GM12878 (cell line): Measurements from ENCODE around the gene SLFN5.

Experiments used
- ASH2L ChIP-seq: fragments of 300-600, 200-600 bp; sonication (generic); IDR thresholded peaks from 2 replicates; pipeline ENCODE4 v1.6.1; 2017; ENCODE audit warnings: low read depth, mild to moderate bottlenecking, borderline replicate concordance
- CEBPB ChIP-seq, 2 experiments: fragments of 150-350 bp in 1 of 2; IDR thresholded peaks; 2 replicates each; pipeline ENCODE4 v1.6.1; 2012 to 2014; ENCODE audit warnings: low read depth in 2 of 2, low read length in 2 of 2, borderline replicate concordance in 1 of 2, inconsistent platforms in 1 of 2
- CHD1 ChIP-seq: IDR thresholded peaks from 2 replicates; pipeline ENCODE4 v1.6.1; 2012; ENCODE audit warnings: low read depth, low read length, improper control_type of control experiment
- CHD2 ChIP-seq: IDR thresholded peaks from 2 replicates; pipeline ENCODE4 v1.6.1; 2011; ENCODE audit warnings: low read depth, low read length, improper control_type of control experiment, borderline replicate concordance
- CTCF ChIP-seq, 3 experiments: IDR thresholded peaks in 2 of 3; conservative IDR thresholded peaks in 1 of 3; 2 replicates each; pipeline ENCODE4 v1.5.1; 2011; ENCODE audit warnings: low read depth in 3 of 3, low read length in 3 of 3, mild to moderate bottlenecking in 3 of 3, control low read depth in 2 of 3, moderate library complexity in 2 of 3, inconsistent platforms in 1 of 3, mixed read lengths in 1 of 3; ENCODE audit not compliant: control insufficient read depth in 2 of 3, insufficient read depth in 1 of 3; ENCODE audit errors: extremely low read depth in 1 of 3
- FOXM1 ChIP-seq: IDR thresholded peaks from 2 replicates; pipeline ENCODE4 v1.6.1; 2012; ENCODE audit warnings: low read depth, mild to moderate bottlenecking, inconsistent platforms, low read length, moderate library complexity
- LARP7 ChIP-seq: fragments of 450-650 bp; IDR thresholded peaks from 2 replicates; pipeline ENCODE4 v1.6.1; 2017; ENCODE audit warnings: mild to moderate bottlenecking
- RFX5 ChIP-seq: IDR thresholded peaks from 2 replicates; pipeline ENCODE4 v1.6.1; 2011; ENCODE audit warnings: low read depth, low read length, improper control_type of control experiment
- YY1 ChIP-seq: IDR thresholded peaks from 2 replicates; pipeline ENCODE4 v1.6.1; 2011; ENCODE audit warnings: low read depth, mild to moderate bottlenecking, low read length
- ZSCAN29 ChIP-seq: fragments of 450-650 bp; IDR thresholded peaks from 2 replicates; pipeline ENCODE4 v1.6.1; 2017; ENCODE audit warnings: mild to moderate bottlenecking, moderate library complexity

- no peak for TF ChIP-seq ASH2L
- TF ChIP-seq ZSCAN29: no peak
- no peak for TF ChIP-seq CTCF (IDR thresholded peaks at IDR 0.05 in 2 of 3, conservative IDR thresholded peaks at IDR 0.05 in 1 of 3; ENCODE audit: control insufficient read depth in 2 of 3, extremely low read depth in 1 of 3, insufficient read depth in 1 of 3, low read depth in 3 of 3, low read length in 3 of 3)
- TF ChIP-seq CHD2: no peak
- no peak for TF ChIP-seq YY1
- no peak for TF ChIP-seq CEBPB (IDR thresholded peaks at IDR 0.05; ENCODE audit: borderline replicate concordance in 1 of 2, low read depth in 2 of 2, low read length in 2 of 2)
- no peak for TF ChIP-seq LARP7
- no peak for TF ChIP-seq RFX5
- no peak for TF ChIP-seq CHD1
- no peak for TF ChIP-seq FOXM1
These were observed 51.9 kb downstream of the SLFN5 start for GRCh38 chr17:35294756-35295155.
